ENCODE data around the gene RXRA. TPM values are rescaled to one million over a fixed set of nuclear protein-coding genes. Genes with fewer than 3 reads are reported as not detected.

Gene RXRA
- total and polyA plus RNA-seq, 9 donors: 19.0 to 44.4 (median 32.0) TPM

DNA sequence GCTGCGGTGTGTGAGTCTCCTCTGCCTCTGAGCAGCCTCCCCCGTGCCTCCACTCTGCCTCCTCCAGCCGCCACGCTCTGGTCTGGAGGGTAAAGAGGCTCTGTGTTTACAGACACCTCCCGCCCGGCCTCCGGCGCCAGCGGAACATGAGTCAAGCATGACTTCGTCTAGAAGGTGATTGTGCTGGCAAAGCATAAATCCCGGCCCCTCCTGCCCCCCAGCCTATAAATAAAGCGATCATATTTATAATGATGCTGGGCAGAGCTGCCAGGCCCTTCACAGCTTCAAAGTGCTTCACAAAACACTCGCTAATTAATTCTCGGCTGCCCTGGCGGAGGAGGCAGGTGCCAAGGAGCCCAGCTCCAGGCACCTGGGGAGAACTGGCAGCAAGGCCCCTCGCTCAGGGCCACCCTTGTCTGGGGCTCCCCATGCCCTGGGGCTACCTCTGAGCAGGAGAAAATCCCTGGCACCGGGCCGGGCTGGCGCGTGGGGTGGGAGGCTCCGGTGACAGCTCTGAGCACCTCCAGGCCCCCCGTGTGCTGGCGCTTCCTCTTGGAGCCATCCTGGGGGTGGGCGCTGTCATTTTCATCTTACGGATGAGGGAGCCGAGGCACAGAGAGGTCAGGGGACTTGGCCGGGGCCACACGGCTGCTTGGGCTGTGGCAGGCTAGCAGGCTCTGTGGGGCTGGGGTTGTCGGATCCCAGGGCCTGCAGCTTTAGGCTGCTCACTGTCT is 87.8 kb downstream of the RXRA start:
- Histone ChIP-seq H3K27me3 (ENCODE audit: control insufficient read depth, insufficient read depth, low read length) (no peaks in the 10 kb centered on the region), H3K4me3 (ENCODE audit: low read length) (no peak overlapping the region), H3K27ac (ENCODE audit: low read length) (no peak overlapping the region), H3K36me3 (ENCODE audit: control insufficient read depth, insufficient read depth, low read length) (peaks cover 44% of the 10 kb centered on the region), H3K9me3 (replicated peaks; ENCODE audit: control insufficient read depth, low read depth, low read length) (no peaks in the 10 kb centered on the region), H3K4me1 (ENCODE audit: control insufficient read depth, insufficient read depth, low read length) (peaks cover 51% of the 10 kb centered on the region)
- 83% methylated on average over 21 of the region's 29 CpGs for WGBS (ENCODE audit: insufficient coverage)
- no peak for DNase-seq

DNA sequence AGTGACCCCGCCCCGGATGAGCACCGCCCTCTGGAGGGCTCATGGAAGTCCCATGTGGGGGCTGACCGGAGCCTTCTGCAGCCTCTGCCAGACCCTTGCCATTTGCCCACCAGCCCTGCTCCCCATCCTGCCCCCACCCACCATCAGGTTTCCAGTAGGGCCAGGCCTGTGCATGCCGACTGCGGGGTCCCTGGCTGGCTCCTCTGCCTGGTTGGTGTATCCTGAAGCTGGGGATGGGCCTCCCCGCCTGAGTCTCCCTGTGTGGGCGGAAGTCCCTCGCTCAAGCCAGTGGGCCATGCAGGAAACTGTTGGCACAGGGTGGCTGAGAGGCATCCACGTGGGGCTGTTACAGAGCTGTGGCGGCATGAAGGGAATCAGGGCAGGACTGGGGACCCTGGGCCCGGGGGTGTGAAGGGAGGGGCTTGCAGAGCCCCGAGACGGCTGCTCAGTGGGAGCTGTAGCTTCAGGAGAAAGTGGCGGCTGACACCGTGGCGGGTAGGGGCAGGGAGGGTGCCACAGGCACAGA is 88.7 kb downstream of the RXRA start:
- DNase-seq: no peak
- Histone ChIP-seq H3K27ac (ENCODE audit: low read length) (no peak overlapping the region), H3K36me3 (ENCODE audit: control insufficient read depth, insufficient read depth, low read length) (peaks cover 41% of the 10 kb centered on the region), H3K27me3 (ENCODE audit: control insufficient read depth, insufficient read depth, low read length) (no peaks in the 10 kb centered on the region), H3K4me1 (ENCODE audit: control insufficient read depth, insufficient read depth, low read length) (peaks cover 60% of the 10 kb centered on the region), H3K9me3 (replicated peaks; ENCODE audit: control insufficient read depth, low read depth, low read length) (no peaks in the 10 kb centered on the region), H3K4me3 (ENCODE audit: low read length) (no peak overlapping the region)
- WGBS (ENCODE audit: insufficient coverage): 64% methylated on average over 12 of the region's 17 CpGs

DNA sequence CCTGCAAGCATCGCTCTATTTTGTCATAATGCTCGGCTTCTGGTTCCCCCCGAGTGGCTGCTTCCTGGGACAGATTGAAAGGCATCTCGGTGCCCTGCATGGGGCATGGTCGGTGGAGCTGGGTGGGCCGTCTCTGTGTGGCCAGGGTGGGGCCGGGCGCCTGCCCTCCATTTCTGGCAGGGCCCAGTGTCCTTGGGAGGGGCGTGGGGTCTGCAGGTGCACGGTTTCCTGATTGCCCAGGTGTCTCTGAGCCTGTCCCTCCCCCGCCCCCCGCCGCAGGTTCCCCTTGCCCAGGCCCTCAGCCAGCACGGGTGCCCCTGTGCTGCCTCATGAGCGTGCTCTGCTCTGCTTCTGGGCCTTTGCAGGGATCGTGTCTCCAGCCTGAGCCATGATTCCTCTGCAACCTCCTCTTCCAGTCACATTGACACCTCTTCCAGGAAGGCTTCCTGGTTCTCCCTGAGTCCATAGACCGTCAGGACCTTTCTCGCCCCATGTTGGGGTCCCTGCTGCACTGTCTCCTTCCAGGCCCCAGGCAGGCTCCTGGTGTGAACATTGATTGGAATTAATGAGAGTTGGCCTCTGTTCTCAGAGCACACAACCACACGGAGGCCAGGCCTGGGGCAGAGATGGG is 90.2 kb downstream of the RXRA start:
- WGBS (ENCODE audit: insufficient coverage): 87% methylated on average over 19 of the region's 19 CpGs
- H3K9me3 ChIP-seq (replicated peaks; ENCODE audit: control insufficient read depth, low read depth, low read length): no peaks in the 10 kb centered on the region
- DNase-seq: no peak
- no peak overlapping the region for H3K4me3 ChIP-seq (ENCODE audit: low read length)
- peaks cover 47% of the 10 kb centered on the region for H3K36me3 ChIP-seq (ENCODE audit: control insufficient read depth, insufficient read depth, low read length)
- H3K4me1 ChIP-seq (ENCODE audit: control insufficient read depth, insufficient read depth, low read length): peaks cover 57% of the 10 kb centered on the region
- no peaks in the 10 kb centered on the region for H3K27me3 ChIP-seq (ENCODE audit: control insufficient read depth, insufficient read depth, low read length)
- H3K27ac ChIP-seq (ENCODE audit: low read length): no peak overlapping the region

DNA sequence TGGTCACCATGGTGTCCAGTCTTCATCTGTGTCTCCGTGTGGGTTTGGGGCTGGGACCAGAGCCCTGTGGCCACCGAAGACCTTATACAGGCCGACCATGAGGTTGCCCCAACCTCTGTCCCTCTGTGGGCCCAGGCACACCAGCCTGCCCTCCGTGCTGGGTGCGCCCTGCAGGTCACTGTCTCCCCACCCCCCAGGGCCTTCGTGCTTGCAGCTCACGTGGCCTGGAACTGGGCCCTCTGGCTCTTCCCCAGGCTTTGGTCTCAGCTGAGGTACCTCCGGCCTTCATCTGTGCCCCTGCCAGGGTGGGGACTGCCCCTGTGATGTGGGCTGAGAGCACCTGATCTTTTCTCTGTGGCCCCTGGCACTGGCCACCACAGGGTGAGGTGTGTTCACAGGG is 92.1 kb downstream of the RXRA start:
- Histone ChIP-seq H3K36me3 (ENCODE audit: control insufficient read depth, insufficient read depth, low read length) (peaks cover 65% of the 10 kb centered on the region), H3K4me3 (ENCODE audit: low read length) (no peak overlapping the region), H3K4me1 (ENCODE audit: control insufficient read depth, insufficient read depth, low read length) (peaks cover 51% of the 10 kb centered on the region), H3K27me3 (ENCODE audit: control insufficient read depth, insufficient read depth, low read length) (no peaks in the 10 kb centered on the region), H3K9me3 (replicated peaks; ENCODE audit: control insufficient read depth, low read depth, low read length) (no peaks in the 10 kb centered on the region), H3K27ac (ENCODE audit: low read length) (no peak overlapping the region)
- 76% methylated on average over 8 of the region's 8 CpGs for WGBS (ENCODE audit: insufficient coverage)
- no peak for DNase-seq

DNA sequence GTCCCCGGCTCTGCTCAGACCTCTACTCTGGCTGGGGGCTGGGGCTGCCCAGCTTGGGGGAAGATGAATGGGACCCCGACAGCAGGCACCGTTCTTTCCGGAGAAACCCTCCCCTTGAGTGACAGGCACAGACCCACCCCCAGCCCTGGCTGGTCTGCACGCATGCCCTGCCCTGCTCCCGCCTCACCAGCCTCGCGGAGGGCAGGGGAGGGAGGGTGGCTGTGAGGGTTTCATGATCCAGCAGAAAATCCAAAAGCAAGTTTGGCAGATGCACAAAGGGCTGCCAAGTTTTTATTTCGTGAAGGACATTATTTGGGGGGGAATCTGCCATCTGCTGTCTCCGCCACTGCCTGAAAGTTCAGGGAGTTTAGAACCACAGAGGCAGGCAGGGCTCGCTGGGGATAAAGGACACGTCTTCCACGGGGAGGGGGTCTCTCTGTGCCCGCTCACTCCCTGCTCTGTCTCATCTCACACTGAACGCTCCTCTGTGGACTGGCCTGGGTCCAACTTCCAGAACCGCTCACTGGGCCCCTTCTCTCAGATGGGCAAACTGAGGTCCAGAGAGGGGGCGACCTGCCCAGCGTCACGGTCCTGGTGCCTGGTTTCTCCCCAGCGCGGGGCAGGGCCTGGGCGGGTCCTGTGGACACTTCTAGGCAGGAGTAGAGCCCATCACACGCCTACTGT is 92.9 kb downstream of the RXRA start:
- no peak overlapping the region for H3K4me3 ChIP-seq (ENCODE audit: low read length)
- H3K9me3 ChIP-seq (replicated peaks; ENCODE audit: control insufficient read depth, low read depth, low read length): no peaks in the 10 kb centered on the region
- H3K27ac ChIP-seq (ENCODE audit: low read length): peak overlapping the region; percentile 13
- H3K27me3 ChIP-seq (ENCODE audit: control insufficient read depth, insufficient read depth, low read length): no peaks in the 10 kb centered on the region
- WGBS (ENCODE audit: insufficient coverage): 60% methylated on average over 12 of the region's 23 CpGs
- peaks cover 52% of the 10 kb centered on the region for H3K4me1 ChIP-seq (ENCODE audit: control insufficient read depth, insufficient read depth, low read length)
- H3K36me3 ChIP-seq (ENCODE audit: control insufficient read depth, insufficient read depth, low read length): peaks cover 71% of the 10 kb centered on the region
- peak; percentile 75 for DNase-seq

DNA sequence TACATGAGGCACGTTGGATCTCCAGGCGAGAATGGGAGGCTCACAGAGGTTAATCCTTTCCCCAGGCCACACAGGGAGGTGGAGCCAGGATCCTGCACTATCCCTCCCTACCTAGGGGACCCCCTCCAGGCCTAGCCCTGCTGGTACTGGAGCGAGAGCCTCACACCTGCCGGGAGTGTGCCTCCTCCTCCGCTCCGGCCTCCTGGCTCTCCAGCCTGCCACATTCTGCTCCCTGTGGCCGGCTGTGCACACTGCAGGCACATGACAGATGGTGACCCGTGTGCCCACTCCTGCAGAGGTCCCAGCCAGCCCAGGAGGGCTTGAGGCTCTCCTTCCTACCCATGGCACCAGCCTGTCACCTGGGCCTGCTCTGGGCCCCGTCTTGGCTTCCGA is 93.4 kb downstream of the RXRA start:
- Histone ChIP-seq H3K27ac (ENCODE audit: low read length) (no peak overlapping the region), H3K4me3 (ENCODE audit: low read length) (no peak overlapping the region), H3K36me3 (ENCODE audit: control insufficient read depth, insufficient read depth, low read length) (peaks cover 76% of the 10 kb centered on the region), H3K4me1 (ENCODE audit: control insufficient read depth, insufficient read depth, low read length) (peaks cover 51% of the 10 kb centered on the region), H3K9me3 (replicated peaks; ENCODE audit: control insufficient read depth, low read depth, low read length) (no peaks in the 10 kb centered on the region), H3K27me3 (ENCODE audit: control insufficient read depth, insufficient read depth, low read length) (no peaks in the 10 kb centered on the region)
- no peak for DNase-seq
- 71% methylated on average over 10 of the region's 10 CpGs for WGBS (ENCODE audit: insufficient coverage)

DNA sequence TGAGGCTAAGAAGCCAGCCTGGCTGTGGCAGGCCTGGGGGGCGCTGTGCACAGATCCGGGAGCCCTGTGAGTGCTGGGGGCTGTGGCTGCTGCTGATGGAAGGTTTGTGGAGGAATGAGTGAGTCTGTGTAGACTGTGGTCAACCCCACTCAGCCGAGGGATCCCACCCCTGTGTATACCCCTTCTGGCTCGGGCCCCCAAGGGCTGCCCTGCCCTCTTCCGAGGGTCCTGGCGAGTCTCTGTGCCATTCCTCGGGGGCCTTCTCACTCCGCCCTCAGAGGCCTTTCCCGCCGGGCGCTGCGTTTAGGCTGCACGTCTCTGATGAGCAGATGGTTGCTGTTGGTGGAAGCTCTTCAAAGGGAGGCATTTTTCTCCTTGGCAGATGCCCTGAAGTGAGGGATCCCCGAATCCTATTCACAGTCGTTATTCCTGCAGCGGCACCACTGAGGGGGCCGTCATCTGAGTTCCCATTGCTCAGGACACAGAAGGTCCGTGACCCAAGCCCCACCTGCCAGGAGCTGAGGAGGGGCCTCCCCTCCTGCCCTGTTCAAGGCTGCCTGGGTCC is 94.1 kb downstream of the RXRA start:
- DNase-seq: no peak
- Histone ChIP-seq H3K4me1 (ENCODE audit: control insufficient read depth, insufficient read depth, low read length) (peaks cover 50% of the 10 kb centered on the region), H3K27me3 (ENCODE audit: control insufficient read depth, insufficient read depth, low read length) (no peaks in the 10 kb centered on the region), H3K4me3 (ENCODE audit: low read length) (no peak overlapping the region), H3K36me3 (ENCODE audit: control insufficient read depth, insufficient read depth, low read length) (peaks cover 80% of the 10 kb centered on the region), H3K9me3 (replicated peaks; ENCODE audit: control insufficient read depth, low read depth, low read length) (no peaks in the 10 kb centered on the region), H3K27ac (ENCODE audit: low read length) (no peak overlapping the region)
- 65% methylated on average over 6 of the region's 18 CpGs for WGBS (ENCODE audit: insufficient coverage)

DNA sequence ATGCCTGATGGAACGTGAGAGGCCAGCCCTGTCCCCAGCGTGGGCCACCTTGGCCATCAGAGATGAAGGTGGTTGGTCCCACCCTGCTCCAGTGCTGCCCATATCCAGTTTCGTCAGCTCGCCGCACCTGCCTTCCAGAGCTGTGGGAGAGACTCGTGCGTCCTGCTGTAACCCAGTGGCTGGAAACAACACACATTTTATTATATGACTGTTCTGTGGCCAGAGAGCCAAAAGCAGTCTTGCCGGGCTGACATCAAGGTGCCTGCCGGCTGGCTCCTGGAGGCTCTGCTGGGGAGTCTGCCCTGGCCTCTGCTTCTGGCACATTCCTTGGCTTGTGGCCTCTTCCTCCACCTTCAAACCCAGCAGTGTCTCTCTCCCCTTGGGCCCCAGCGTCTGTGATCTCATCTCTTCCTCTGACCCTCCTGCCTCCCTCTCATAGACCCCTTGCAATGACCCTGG is 94.7 kb downstream of the RXRA start:
- 59% methylated on average over 8 of the region's 10 CpGs for WGBS (ENCODE audit: insufficient coverage)
- Histone ChIP-seq H3K36me3 (ENCODE audit: control insufficient read depth, insufficient read depth, low read length) (peaks cover 79% of the 10 kb centered on the region), H3K27me3 (ENCODE audit: control insufficient read depth, insufficient read depth, low read length) (no peaks in the 10 kb centered on the region), H3K4me3 (ENCODE audit: low read length) (no peak overlapping the region), H3K9me3 (replicated peaks; ENCODE audit: control insufficient read depth, low read depth, low read length) (no peaks in the 10 kb centered on the region), H3K4me1 (ENCODE audit: control insufficient read depth, insufficient read depth, low read length) (peaks cover 50% of the 10 kb centered on the region), H3K27ac (ENCODE audit: low read length) (no peak overlapping the region)
- no peak for DNase-seq

DNA sequence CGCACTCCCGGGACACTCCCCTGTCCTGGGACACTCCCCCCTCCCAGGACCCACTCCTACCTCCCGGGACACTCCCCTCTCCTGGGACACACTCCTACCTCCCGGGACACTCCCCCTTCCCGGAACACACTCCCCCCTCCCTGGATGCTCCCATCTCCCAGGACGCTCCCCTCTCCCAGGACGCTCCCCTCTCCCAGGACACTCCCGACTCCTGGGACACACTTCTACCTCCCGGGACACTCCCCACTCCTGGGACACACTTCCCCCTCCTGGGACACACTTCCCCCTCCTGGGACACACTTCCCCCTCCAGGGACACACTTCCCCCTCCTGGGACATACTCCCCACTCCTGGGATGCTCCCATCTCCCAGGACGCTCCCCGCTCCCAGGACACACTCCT is 95.6 kb downstream of the RXRA start:
- Histone ChIP-seq H3K4me1 (ENCODE audit: control insufficient read depth, insufficient read depth, low read length) (peaks cover 55% of the 10 kb centered on the region), H3K27me3 (ENCODE audit: control insufficient read depth, insufficient read depth, low read length) (no peaks in the 10 kb centered on the region), H3K9me3 (replicated peaks; ENCODE audit: control insufficient read depth, low read depth, low read length) (no peaks in the 10 kb centered on the region), H3K27ac (ENCODE audit: low read length) (no peak overlapping the region), H3K36me3 (ENCODE audit: control insufficient read depth, insufficient read depth, low read length) (peaks cover 80% of the 10 kb centered on the region), H3K4me3 (ENCODE audit: low read length) (no peak overlapping the region)
- no peak for DNase-seq
- 79% methylated on average over 8 of the region's 11 CpGs for WGBS (ENCODE audit: insufficient coverage)
